Neural cell (in vitro differentiated cells): ENCODE data around the gene FCRLA. TPM values are rescaled to one million over a fixed set of nuclear protein-coding genes. Genes with fewer than 3 reads are reported as not detected.

ENCODE experiments used
- H2AFZ ChIP-seq: fragments of 200-600, 300-800 bp; sonication (generic), shearing (Covaris generic); 2 replicates; pipeline ENCODE4 v1.6.0; 2014; ENCODE audit warnings: low read depth, mild to moderate bottlenecking, antibody characterized with exemption, low read length, moderate library complexity
- H3F3A ChIP-seq: fragments of 200-600 bp; shearing (Covaris generic); 2 replicates; pipeline ENCODE4 v1.6.1; 2016; ENCODE audit warnings: mild to moderate bottlenecking, moderate library complexity, mixed read lengths, antibody characterized with exemption, low read length; ENCODE audit not compliant: insufficient read depth, poor library complexity, severe bottlenecking
- H3K27ac ChIP-seq: fragments of 200-600, 300-800 bp; sonication (generic), shearing (Covaris generic); 2 replicates; pipeline ENCODE4 v1.5.1; 2014; ENCODE audit warnings: mild to moderate bottlenecking, low read length, moderate library complexity
- H3K27me3 ChIP-seq: fragments of 300-800, 200-600 bp; sonication (generic), shearing (Covaris generic); 2 replicates; pipeline ENCODE4 v1.6.0; 2014; ENCODE audit warnings: mild to moderate bottlenecking, low read depth, low read length, moderate library complexity; ENCODE audit not compliant: insufficient read depth
- H3K36me3 ChIP-seq: fragments of 300-800, 200-600 bp; sonication (generic), shearing (Covaris generic); 2 replicates; pipeline ENCODE4 v1.5.1; 2014; ENCODE audit warnings: mild to moderate bottlenecking, antibody characterized with exemption, low read length, moderate library complexity; ENCODE audit not compliant: insufficient read depth
- H3K4me2 ChIP-seq: fragments of 300-800, 200-600 bp; sonication (generic), shearing (Covaris generic); 2 replicates; pipeline ENCODE4 v1.6.0; 2014; ENCODE audit warnings: mild to moderate bottlenecking, low read length
- H3K4me3 ChIP-seq: fragments of 300-800, 200-600 bp; sonication (generic), shearing (Covaris generic); 2 replicates; pipeline ENCODE4 v1.5.1; 2014; ENCODE audit warnings: mild to moderate bottlenecking, low read length, moderate library complexity
- H3K79me2 ChIP-seq: fragments of 200-600 bp; shearing (Covaris generic); replicated peaks from 2 replicates; pipeline ENCODE4 v1.6.0; 2014; ENCODE audit warnings: mild to moderate bottlenecking, low read length, moderate library complexity; ENCODE audit not compliant: insufficient read depth
- H3K9ac ChIP-seq: fragments of 300-800, 200-600 bp; sonication (generic), shearing (Covaris generic); 2 replicates; pipeline ENCODE4 v1.6.1; 2016; ENCODE audit warnings: mild to moderate bottlenecking, low read length, mixed read lengths
- H3K9me2 ChIP-seq: fragments of 200-600 bp; shearing (Covaris generic); 2 replicates; pipeline ENCODE4 v1.6.1; 2016; ENCODE audit warnings: mild to moderate bottlenecking, low read length, mixed read lengths; ENCODE audit not compliant: insufficient read depth
- H3K9me3 ChIP-seq: fragments of 200-600, 300-800 bp; sonication (generic), shearing (Covaris generic); 2 replicates; pipeline ENCODE4 v1.6.1; 2016; ENCODE audit warnings: mild to moderate bottlenecking, mixed run types, low read length, moderate library complexity, mixed read lengths
- H4K20me1 ChIP-seq: fragments of 200-600 bp; shearing (Covaris generic); 2 replicates; pipeline ENCODE4 v1.6.1; 2016; ENCODE audit warnings: mild to moderate bottlenecking, mixed run types; ENCODE audit not compliant: insufficient read depth
- CTCF ChIP-seq: fragments of 450-650 bp; IDR thresholded peaks from 2 replicates; pipeline ENCODE4 v1.5.1; 2014; ENCODE audit warnings: antibody characterized with exemption, mild to moderate bottlenecking, moderate library complexity; ENCODE audit not compliant: poor library complexity, severe bottlenecking
- EP300 ChIP-seq: fragments of 450-650 bp; conservative IDR thresholded peaks from 2 replicates; pipeline ENCODE4 v1.6.1; 2014; ENCODE audit warnings: antibody characterized with exemption, mild to moderate bottlenecking, moderate library complexity; ENCODE audit not compliant: poor library complexity, severe bottlenecking
- EZH2 ChIP-seq: fragments of 200-600, 300-800 bp; shearing (Covaris generic), sonication (generic); IDR thresholded peaks from 2 replicates; pipeline ENCODE4 v1.6.1; 2014; ENCODE audit warnings: antibody characterized with exemption, low read length, borderline replicate concordance, mild to moderate bottlenecking; ENCODE audit not compliant: insufficient read depth, poor library complexity, severe bottlenecking
- MXI1 ChIP-seq: fragments of 450-650 bp; conservative IDR thresholded peaks from 2 replicates; pipeline ENCODE4 v1.6.1; 2014; ENCODE audit warnings: antibody characterized with exemption, mild to moderate bottlenecking; ENCODE audit not compliant: poor library complexity, severe bottlenecking
- POLR2AphosphoS5 ChIP-seq: IDR thresholded peaks from 2 replicates; pipeline ENCODE4 v1.6.1; 2012
- RAD21 ChIP-seq: fragments of 450-650 bp; conservative IDR thresholded peaks from 2 replicates; pipeline ENCODE4 v1.6.1; 2014; ENCODE audit warnings: antibody characterized with exemption, mild to moderate bottlenecking, moderate library complexity
- REST ChIP-seq: IDR thresholded peaks from 2 replicates; pipeline ENCODE4 v1.6.1; 2012; ENCODE audit warnings: borderline replicate concordance
- SMC3 ChIP-seq: fragments of 450-650 bp; conservative IDR thresholded peaks from 2 replicates; pipeline ENCODE4 v1.6.1; 2014; ENCODE audit warnings: antibody characterized with exemption, mild to moderate bottlenecking, moderate library complexity; ENCODE audit not compliant: poor library complexity
- TAF1 ChIP-seq: IDR thresholded peaks from 2 replicates; pipeline ENCODE4 v1.6.1; 2012; ENCODE audit warnings: low read depth
- polyA plus RNA-seq: library from polyadenylated mRNA; depleted of rRNA; stranded (reverse); fragments of >200 nt; gene quantifications from 2 replicates; pipeline ENCODE4 v1.2.3, GENCODE V29; 2014

FCRLA gene
- polyA plus RNA-seq, 1 donor from 2014 or later: not detected

DNA sequence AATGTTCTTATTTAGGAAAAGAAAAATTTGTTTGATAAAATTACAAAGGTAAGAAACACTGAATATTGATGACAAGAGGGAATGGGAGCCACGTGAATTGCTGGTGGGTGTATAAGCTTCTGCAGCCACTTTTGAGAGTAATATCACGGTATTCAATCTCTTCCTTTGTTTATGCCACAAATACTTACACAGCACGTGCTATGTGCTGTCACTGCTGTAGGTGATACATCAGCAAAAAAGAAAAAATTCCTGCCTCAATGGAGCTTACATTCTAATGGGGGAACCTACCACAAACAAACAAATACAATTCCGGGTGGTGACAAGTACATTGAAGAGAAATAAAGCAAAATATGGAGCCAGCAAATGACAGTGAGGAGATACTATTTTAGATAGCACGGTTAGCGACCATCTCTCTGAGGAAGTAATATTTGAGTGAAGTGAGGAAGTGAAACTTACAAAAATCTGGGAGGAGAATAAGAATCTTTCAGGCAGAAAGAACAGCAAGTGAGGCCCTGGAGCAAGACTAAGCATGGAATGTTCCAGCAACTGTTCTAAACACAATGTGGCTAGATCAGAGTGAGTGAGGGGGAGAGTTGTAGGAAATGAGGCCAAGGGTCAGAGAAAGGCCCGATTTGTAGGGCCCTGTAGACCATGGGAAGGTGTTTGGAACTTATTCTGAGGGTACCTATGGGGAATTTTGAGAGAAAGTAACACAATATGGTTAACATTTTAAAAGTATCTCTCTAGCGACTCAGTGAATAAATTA is 11.7 kb downstream of the FCRLA start:
- H3K27ac ChIP-seq: no peak overlapping the region
- H4K20me1 ChIP-seq: no peaks in the 10 kb centered on the region
- no peak overlapping the region for H2AFZ ChIP-seq
- no peak for TF ChIP-seq POLR2AphosphoS5
- TF ChIP-seq MXI1: no peak
- no peak for TF ChIP-seq EP300
- no peak for TF ChIP-seq CTCF
- no peak for TF ChIP-seq REST
- TF ChIP-seq TAF1: no peak
- no peak for TF ChIP-seq RAD21
- no peak for TF ChIP-seq EZH2
- TF ChIP-seq SMC3: no peak
- no peaks in the 10 kb centered on the region for H3K9me2 ChIP-seq
- no peaks in the 10 kb centered on the region for H3F3A ChIP-seq
- H3K4me2 ChIP-seq: no peak overlapping the region
- H3K36me3 ChIP-seq: no peaks in the 10 kb centered on the region
- no peak overlapping the region for H3K4me3 ChIP-seq
- peaks cover 5% of the 10 kb centered on the region for H3K27me3 ChIP-seq
- H3K9ac ChIP-seq: no peak overlapping the region
- H3K9me3 ChIP-seq: no peaks in the 10 kb centered on the region
- H3K79me2 ChIP-seq: no peaks in the 10 kb centered on the region

DNA sequence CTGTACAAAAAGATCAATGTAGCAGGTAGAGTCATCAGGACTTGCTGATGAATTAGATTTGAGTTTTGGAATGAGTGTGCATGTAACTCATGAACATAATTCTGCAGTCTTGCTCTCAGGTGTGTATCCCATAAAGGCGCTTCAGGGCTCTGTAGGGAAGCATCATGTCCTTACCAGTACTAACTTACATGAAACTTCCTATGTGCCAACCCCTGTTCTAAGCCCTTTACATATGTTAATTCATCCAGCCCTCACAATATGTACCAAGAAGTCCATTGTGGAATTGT is 12.2 kb downstream of the FCRLA start:
- TF ChIP-seq EP300 (no peak), CTCF (no peak), EZH2 (no peak), REST (no peak), SMC3 (no peak), MXI1 (no peak), POLR2AphosphoS5 (no peak), TAF1 (no peak), RAD21 (no peak)
- Histone ChIP-seq H3K36me3 (no peaks in the 10 kb centered on the region), H3K4me3 (no peak overlapping the region), H3K9me3 (no peaks in the 10 kb centered on the region), H3K4me2 (no peak overlapping the region), H3K27ac (no peak overlapping the region), H4K20me1 (no peaks in the 10 kb centered on the region), H3F3A (no peaks in the 10 kb centered on the region), H3K27me3 (peaks cover 5% of the 10 kb centered on the region), H3K9ac (no peak overlapping the region), H3K79me2 (no peaks in the 10 kb centered on the region), H2AFZ (no peak overlapping the region), H3K9me2 (no peaks in the 10 kb centered on the region)
